ENCODE measurements around the gene CDH13.

DNA sequence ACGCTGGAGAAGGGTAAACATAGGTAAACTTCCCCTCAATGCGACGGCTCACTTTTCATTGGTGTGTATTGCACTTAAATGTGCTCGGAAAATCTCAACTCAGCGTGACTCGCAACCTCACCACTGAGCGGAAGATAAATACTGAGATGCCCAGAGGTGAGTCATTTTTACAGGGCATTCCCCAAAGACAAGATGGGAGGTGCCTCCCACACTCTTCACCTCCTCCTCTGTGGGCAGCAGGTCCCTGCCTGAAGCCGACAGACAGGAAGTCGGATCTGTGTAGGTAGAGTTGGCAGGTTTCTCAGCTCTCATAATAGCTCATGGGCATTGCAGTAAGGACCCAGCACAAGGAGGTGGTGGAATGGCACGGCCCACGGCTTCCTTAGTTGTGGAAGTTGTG, 906.4 kb downstream of the CDH13 start:
- TF ChIP-seq POLR2A (IDR thresholded peaks at IDR 0.05), result no peak
- TF ChIP-seq, protein P1, sequence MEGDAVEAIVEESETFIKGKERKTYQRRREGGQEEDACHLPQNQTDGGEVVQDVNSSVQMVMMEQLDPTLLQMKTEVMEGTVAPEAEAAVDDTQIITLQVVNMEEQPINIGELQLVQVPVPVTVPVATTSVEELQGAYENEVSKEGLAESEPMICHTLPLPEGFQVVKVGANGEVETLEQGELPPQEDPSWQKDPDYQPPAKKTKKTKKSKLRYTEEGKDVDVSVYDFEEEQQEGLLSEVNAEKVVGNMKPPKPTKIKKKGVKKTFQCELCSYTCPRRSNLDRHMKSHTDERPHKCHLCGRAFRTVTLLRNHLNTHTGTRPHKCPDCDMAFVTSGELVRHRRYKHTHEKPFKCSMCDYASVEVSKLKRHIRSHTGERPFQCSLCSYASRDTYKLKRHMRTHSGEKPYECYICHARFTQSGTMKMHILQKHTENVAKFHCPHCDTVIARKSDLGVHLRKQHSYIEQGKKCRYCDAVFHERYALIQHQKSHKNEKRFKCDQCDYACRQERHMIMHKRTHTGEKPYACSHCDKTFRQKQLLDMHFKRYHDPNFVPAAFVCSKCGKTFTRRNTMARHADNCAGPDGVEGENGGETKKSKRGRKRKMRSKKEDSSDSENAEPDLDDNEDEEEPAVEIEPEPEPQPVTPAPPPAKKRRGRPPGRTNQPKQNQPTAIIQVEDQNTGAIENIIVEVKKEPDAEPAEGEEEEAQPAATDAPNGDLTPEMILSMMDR (IDR thresholded peaks at IDR 0.05), result no peak
